GM10266 (cell line): ENCODE measurements around the gene CORO2B.

Source experiments
- DNase-seq: peaks from one replicate; pipeline ENCODE4 v3.0.0; 2012; ENCODE audit errors: extremely low spot score
- TF ChIP-seq, protein P1 (sequence below): IDR thresholded peaks from 2 replicates; pipeline ENCODE4 v1.5.1; 2012; ENCODE audit warnings: mild to moderate bottlenecking, low read depth; ENCODE audit not compliant: control insufficient read depth, insufficient read depth; ENCODE audit errors: missing control alignments

CORO2B gene

DNA sequence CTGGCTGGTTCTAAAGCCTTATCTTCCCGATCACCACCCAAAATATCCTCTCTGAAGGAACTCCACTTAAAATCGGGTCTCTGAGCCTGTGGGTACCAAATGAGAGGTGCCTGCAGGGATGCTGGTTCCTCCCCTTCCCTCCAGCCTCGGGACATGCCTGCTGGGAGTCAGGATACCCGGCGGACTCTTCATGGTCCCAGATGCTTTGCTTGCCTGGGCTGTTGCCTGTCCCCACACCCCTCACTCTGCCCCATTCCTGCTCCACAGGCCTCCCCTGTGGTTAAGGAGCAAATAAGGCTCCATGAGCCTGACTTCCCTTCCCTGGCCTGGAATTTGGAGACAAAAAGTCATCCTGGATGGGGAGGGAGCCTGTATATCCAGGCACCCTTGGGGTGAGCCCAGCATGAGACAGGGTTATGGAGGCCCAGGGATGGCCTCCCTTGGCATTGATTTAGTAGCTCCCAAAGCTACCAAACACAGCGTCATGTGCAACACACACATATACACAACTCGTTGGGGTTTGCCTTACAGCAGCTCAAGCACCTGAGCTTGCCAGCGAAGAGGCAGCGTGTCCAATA lies 12.3 kb upstream of the CORO2B start:
- TF ChIP-seq, protein P1, sequence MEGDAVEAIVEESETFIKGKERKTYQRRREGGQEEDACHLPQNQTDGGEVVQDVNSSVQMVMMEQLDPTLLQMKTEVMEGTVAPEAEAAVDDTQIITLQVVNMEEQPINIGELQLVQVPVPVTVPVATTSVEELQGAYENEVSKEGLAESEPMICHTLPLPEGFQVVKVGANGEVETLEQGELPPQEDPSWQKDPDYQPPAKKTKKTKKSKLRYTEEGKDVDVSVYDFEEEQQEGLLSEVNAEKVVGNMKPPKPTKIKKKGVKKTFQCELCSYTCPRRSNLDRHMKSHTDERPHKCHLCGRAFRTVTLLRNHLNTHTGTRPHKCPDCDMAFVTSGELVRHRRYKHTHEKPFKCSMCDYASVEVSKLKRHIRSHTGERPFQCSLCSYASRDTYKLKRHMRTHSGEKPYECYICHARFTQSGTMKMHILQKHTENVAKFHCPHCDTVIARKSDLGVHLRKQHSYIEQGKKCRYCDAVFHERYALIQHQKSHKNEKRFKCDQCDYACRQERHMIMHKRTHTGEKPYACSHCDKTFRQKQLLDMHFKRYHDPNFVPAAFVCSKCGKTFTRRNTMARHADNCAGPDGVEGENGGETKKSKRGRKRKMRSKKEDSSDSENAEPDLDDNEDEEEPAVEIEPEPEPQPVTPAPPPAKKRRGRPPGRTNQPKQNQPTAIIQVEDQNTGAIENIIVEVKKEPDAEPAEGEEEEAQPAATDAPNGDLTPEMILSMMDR, result no peak
- DNase-seq, result no peak

DNA sequence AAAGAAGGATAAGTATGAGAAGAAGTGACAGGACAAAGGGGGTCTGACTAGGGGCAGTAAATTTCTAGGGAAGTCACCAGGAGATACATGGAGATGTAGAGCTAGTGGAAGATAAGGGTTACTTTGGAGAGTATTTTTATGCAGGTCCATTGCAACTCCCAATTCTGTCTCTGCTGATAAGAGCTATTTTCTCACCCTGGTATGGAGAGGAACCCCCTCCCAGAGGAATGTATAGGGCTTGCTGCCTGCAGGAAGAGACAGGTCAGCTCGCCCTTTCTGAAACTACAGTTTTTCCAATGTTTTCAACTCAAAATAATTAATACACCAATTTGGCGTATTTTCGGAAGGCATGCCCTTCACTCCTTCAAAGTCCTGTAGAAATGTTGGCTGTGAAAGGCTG lies 11.4 kb upstream of the CORO2B start:
- TF ChIP-seq, protein P1, result no peak
- DNase-seq, result no peak

DNA sequence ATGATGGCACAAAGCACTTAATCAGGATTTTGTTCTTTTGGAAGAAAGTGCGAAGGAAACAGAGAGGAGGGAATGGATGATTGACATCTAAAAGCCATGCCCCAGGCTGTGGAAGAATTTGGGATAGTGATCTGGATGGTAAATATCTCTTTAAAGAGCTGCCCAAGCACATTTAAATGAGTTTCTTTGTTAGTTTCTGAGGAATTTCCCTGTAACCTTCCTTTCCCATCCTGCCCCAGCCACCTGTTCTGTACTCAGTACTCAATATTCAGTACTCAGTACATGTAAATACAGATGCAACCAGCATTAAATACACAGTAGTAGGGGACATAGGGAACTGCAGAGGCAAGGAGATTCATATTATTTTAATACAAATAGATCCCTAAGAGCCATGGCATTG lies 7.8 kb upstream of the CORO2B start:
- DNase-seq, result no peak
- TF ChIP-seq, protein P1, result no peak

DNA sequence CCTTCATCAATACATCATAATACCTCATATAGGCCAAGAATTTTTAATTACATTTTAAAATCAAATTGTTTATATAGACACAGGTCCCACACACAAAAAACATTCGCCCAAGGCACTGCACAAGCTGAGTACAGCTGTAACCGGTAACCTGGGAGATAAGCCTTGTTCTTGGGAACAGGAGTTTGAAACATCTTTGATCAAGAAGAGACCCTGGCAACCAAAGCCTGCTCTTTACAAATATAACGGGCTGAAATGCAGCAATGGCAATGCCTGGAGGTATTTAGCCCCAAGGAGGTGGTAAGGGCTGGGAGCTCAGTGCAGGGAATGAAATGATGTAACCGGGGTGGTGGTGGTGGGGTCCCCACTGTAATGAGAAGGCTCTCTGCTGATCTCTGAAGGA lies 7.2 kb upstream of the CORO2B start:
- TF ChIP-seq, protein P1, result no peak
- DNase-seq, result no peak

DNA sequence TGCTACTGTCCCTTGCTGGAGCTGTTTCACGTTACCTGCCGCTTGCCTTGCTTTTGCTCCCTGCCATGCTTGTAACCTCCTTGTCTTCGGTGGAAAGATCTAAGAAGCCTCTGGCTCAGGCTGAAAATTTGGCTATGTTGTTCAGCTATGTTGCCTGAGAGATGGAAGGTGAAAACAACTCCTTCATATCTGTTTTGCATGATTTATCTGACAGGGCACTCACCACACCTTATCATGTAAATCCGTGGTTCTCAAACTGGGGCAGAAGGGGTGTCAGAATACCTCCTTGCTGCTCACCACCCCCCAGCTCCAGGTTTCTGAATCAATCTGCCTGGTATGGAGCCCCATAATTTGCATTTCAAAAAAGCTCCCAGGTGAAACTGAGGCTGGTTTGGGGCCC lies 6.5 kb upstream of the CORO2B start:
- DNase-seq, result no peak

DNA sequence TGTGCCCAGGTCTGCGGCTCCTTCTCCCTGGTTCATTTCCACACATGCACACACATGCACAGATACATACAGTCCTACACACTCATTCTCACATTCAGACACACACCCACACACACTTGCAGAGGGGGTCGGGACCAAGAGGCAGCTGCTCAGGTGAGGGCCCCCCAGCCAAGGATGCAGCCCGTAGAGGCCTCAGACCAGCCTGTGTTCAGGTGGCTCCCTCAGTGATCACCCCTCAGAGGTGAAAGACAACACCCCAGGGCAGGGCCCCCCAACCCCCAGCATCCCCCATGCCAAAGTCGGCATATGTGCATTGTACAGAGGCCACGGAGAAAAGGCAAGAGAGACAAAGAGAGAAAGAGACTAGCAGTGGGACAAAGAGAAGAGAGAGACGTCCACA lies 5.9 kb upstream of the CORO2B start:
- TF ChIP-seq, protein P1, result no peak
- DNase-seq, result no peak

More for the DNA sequence above, 6.5 kb upstream of the CORO2B start:
- TF ChIP-seq, protein P1, result no peak

DNA sequence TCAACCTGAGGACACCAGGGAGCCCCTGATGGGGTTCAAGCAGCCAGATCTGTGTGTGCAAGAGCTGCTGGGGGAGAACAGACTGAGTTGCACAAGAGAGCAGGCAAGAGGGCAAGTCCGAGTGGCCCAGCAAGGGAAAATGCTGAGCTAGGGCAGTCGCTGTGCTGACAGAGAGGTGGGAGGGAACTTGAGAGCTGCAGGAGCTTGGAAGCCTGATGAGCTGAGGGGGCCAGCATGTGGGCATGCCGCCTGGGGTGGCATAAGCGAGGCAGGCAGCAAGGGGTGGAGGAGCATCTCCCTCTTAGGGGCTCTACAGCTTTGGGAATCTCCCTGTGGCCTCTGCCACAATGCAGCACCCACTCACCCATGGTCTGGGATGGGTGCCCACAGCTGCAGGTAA lies 4.7 kb upstream of the CORO2B start:
- DNase-seq, result no peak
- TF ChIP-seq, protein P1, result no peak
